Bone marrow (tissue), 2 donors: Measurements from ENCODE around the gene CAMSAP1.

Experiments used
- DNase-seq, 2 donors: peaks; one replicate each; lab custom pipeline; 2025; lab: John Stamatoyannopoulos, UW

CAMSAP1 gene

DNA sequence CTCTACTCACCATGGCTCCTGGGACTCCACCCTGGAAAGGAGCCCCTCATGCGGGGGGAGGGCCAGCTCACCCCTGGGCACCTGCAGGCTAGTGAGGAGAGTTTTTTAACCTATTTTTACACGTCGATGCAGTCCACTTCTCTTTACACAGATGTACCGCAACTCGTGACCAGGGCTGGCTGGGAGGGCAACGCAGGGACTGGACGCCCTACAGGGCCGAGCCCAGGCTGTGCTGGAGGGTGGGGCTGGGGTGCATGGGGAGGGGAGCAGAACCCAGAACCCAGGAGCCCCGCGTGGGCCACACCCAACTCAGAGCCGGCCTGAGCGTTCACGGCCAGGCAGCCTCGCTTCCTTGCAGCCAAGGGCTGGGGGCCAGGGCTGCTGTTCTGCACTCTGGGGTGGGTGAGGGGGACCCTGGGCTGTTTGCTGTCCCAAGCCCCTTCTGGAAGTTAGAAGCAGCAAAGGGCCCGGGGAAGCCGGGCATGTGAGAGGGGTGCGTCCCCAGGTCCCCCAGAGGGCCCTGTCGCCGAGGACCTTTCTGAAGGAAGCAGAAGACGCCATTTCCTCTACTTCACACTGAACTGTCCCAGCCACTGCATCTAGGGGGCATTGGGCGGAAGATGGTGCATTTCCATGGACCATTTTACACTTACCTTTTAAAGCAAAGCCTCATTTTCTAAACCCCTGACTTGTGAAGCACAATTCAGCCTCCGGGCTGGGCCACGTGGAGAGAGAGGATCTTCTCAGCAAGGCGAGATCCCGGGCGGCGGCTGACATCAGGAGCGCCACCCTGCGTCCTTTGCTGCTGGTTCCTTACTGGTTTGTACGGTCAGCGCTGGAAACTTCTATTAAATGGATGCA, 114.8 kb downstream of the CAMSAP1 start:
- no peak for DNase-seq

DNA sequence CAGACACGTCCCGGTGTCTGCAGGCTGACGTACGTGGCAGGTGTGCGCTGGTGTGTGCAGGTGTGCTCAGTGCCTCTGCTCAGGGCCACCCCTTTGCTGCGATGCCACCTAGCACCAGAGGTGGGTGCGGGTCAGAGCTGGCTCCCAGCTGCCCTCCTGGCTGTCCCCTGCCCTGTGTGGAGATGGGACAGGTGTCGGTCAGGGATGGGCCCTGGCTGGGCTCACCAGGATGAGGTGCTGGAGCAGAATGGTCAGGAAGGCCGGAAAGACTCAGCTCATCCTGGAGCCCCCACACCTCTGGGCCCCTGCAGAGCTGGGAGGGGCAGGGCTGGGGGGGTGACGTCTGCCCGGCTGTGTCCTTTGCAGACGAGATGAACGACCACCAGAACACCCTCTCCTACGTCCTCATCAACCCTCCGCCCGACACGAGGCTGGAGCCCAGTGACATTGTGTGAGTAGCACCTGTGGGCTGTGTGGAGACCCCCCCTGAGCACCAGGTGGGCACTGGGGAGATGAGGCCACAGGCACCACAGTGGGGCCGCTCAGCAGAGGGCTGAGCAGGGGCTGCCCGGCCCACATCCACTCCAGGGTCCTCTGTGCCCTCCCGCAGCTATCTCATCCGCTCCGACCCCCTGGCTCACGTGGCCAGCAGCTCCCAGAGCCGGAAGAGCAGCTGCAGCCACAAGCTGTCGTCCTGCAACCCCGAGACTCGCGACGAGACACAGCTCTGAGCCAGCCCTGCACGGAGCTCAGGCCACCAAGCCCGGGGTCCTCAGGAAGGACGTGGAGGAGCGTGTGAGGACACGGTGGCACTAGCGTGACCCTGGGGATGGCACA, 115.7 kb downstream of the CAMSAP1 start:
- no peak for DNase-seq

DNA sequence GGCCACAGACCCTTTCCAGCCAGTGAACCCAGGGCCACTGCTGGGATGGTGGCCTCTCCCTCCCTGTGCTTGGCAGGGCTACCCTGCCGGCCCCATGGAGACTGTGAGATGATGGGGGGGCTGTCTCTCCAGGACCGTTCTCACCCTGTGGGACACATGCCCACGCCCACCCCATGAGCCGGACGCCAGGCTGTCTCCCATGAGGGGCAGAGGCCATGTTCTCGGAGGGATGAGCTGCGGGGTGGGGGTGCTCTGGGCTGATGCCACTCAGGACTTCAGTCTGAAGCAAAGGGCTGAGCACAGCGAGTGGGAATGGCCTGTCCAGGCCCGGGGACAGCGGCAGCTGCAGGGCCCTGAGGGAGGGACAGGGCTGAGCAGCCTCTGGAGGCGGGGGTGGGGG, 116.5 kb downstream of the CAMSAP1 start:
- no peak for DNase-seq

DNA sequence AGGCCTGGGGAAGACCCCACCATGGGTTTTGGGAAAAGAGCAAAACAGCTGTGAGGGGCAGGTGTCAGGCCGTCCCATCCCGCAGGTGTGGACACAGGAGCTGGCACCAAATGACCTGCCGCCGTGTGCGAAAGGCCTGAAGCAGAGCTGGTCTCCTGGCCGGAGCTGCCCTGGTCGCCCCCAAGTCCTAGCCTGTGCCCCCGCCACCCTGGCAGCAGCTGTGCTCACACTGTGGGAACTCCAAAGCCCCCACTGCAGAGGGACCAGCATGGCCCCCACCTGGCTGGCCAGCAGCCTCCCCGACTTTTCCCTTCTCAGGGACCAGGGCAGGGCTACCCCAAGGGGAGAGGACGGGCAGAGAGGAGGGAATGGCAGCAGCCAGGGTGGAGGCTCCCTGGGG, 117.0 kb downstream of the CAMSAP1 start:
- DNase-seq, result no peak

DNA sequence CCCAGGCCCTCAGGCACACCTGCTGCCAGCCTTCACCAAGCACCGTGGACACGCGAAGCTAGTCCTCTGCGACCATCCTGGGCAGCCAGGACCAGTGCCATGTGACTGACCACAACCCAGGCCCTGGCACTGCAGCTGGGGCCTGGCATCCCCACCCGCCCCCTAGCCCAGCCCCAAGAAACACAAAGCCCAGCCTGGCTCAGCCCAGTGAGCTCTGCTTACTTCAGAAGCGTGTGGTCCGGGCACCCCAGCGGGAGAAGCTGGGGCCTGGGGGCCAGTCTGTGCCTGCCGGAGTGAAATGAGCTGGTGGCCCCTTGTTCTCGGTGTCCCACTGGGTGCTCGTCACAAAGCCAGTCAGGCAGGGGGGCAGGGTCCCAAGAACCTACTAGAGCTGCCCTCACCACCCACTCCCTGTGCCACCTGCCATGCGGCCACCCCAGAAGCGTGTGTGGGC, 117.5 kb downstream of the CAMSAP1 start:
- DNase-seq, result no peak

DNA sequence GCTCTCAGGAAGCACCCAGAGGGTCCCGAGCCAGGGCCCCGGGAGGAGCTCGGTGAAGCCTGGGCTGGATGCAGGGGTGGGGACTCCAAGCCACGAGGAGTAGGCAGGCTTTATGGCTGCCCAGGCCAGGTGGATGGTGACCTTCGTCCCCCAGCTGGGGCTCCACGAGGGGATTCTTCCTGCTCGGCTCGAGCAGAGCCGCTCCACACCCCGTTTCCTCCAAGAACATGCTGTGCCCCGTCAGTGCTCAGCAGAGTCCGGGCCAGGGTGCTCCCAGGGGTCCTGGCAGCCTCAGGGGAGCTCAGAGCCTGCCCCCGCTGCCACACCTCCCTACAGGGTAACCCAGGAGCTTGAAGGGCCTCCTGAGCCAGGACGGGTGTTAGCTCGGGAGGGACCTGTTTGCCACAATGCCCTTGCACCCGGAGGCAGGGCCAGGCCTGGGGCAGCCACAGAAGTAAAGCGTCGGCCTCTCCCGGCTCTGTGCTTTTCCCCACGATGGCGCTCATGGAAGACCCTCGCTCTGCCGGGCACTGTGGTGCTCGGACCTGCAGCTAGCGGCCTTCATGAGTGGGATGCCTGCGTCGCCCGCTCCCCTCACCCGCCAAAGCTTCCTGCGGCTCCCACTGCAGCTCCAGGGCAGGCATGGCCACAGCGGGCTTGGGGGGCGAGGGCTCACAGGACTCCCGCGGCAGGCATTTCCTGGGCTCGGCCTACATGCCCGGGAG, 118.6 kb downstream of the CAMSAP1 start:
- no peak for DNase-seq

DNA sequence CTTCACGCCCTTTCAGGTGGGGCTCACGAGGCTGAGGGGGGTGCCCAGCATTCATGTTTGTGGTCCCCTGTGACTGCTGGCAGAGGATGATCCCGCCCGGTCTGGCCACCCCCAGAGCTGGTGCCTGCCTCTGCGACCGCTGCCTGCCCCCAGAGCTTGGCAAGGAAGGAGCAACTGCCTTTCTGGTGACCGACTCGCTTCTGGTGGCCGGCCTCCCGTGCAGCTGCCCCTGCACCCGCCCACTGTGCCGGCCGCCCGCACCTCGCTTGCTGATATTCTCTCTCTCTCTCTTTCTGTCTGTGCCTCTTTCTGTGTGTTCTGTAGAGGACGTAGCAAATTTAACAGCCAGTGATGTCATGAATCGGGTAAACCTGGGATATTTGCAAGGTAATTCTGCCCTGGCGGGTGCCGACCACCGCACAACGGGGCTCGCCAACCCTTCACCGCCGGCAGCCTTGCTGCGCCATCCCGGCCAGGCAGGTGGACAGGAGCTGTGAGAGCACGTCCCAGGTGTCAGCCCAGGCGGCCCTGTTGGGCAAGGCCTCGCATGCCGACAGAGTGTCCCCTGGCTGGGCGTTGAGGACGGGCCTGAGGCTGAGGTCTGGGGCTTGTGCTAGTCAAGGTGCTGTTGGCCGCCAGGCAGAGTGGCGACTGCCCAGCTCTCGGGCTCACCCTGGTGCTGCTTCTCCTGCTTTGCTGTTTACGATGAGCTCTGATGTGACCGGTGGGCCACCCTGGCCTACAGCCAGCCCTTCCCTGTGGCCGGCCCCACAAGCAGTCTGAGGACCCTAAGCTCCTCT, 119.4 kb downstream of the CAMSAP1 start:
- DNase-seq, result no peak

DNA sequence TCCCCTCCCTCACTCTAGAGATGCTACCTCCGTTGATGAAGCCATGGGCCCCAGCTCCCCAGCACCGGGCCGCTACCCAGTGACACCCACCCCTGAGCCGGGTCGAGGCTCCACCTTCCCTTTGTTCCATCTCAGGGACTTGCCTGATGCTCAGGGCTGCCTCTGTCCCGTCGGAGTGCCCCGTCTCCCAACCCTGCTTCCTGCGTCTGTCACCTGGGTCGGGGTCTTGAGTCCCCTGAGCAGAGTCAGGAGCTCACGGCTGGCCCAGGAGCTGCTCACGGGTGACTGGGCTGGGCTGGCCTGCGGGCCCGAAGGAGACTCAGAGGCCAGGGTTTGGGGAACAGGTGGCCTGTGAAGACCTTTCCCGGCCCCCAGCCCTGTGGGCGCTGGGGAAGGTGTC, 120.0 kb downstream of the CAMSAP1 start:
- DNase-seq, result no peak

DNA sequence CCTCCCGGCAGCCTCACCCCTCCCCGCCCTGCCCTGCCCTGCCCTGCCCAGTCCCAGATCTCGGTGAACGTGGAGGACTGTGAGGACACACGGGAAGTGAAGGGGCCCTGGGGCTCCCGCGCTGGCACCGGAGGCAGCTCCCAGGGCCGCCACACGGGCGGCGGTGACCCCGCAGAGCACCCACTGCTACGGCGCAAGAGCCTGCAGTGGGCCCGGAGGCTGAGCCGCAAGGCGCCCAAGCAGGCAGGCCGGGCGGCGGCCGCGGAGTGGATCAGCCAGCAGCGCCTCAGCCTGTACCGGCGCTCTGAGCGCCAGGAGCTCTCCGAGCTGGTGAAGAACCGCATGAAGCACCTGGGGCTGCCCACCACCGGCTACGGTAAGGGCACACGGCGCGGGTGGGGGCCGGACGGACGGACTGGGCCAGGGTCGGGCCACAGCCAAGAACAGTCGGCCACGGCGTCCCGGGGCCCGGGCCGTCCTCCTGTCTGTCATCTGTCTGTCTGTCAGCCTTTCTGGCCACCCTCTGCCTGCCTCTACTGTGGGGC, 121.1 kb downstream of the CAMSAP1 start:
- DNase-seq, result no peak

DNA sequence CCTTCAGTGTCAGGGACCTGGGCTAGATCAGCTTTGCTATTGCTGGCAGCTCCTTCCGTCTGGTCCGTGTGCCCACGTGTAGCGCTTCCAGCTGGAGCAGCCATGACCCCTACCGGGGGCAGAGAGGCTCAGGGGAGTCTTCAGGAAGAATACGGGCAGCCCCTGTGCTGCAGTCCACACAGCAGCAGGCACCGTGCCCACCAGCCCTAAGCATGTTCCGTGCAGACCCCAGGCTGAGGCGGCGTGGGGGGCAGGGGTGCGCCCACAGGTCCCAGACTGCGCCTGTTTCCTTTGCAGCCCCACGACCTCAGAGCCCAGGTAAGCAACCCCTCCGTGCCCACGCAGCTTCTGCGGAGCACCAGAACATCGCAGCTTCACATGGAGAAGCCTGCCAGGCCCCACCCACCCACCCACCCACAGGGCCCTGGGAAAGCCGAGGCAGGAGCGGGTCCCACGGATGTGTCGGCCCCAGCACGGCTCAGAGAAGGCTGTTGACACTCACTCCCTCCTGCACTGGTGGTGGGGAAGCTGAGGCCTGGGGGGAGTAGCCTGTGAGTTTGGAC, 122.3 kb downstream of the CAMSAP1 start:
- no peak for DNase-seq

DNA sequence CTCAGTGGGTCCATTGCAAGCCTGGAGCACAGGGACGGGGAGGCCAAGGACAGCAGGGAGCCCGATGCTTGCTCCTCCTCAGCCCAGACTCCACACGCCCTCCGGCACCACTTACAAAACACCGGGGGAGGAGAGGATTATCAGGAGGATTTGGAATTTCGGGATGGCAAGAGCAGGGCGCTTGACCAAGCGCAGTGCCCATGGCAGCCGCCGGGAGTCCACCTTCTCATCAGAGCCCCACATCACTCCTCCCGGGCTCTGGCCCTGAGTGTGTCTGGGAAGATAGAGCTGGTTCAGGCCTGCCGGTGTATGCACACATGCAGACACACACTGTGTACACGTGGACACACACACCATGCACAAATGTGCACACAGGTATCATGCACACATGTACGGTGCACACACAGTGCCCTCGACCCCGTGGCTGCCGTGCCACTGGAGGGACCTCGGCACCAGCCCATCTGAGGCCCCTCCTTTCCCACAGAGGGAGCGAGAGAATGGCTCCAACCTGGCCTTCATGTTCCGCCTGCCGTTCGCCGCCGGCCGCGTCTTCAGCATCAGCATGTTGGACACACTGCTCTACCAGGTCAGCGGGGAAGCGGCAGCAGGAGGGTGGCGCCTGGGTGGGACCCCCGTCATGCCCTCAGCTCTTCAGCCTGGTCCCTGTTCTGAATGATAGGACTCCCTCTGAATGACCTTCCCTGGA, 123.7 kb downstream of the CAMSAP1 start:
- no peak for DNase-seq

DNA sequence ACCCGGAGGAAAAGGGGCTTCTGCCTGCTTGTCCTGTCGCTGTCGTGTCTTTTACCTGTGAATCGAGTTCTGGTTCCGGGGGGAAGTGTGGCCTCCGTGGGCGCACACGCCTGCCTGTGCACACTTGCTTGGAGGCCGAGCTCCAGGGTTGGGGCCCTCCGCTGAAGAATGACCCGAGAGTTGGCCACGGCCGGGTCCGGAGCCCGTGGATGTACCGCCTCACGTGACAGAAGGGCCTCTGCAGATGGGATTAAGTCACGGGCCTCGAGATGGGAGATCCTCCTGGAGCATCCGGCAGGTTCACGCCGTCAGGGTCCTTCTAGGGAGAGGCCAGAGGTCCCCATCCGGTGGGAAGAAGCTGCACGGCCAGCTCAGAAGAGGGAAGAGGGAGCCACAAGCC, 124.4 kb downstream of the CAMSAP1 start:
- no peak for DNase-seq

DNA sequence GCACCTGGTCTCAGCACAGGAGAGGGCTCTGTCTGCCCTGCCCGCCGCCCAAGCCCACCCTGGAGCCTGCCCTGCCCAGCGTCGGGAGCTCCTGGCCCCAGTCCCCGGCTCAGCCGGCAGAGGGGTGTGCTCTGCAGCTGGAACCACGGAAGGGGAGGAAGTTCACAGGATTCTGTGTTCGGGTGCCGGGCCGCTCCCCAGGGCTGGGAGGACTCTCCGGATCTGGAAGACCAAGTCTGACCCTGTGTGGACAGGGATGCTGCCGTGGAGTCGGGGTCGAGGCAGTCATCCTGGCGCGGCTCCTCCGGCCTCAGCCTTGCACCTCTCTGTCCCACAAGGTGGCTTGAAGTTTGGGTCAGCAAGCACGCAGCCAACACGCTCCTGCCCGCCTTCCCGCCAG, 126.7 kb downstream of the CAMSAP1 start:
- no peak for DNase-seq

DNA sequence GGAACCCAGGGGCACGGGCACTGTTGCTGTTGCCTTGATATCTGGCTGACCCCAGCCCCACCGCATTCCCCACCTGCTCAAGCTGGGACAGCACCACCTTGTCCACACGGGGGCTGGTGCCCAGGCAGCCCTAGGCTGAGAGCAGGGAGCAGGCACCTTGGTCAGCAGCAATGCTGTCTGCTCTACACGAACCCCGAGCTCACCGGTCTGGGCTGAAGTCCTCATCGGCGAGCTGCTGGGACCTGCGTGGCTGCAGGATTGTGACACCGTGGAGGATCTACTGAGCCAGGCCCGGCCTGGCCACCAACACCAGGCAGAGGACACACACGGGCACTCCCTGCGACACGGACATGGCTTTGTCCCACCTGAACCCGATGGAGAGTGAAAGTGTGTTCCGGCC, 127.3 kb downstream of the CAMSAP1 start:
- DNase-seq, result no peak

DNA sequence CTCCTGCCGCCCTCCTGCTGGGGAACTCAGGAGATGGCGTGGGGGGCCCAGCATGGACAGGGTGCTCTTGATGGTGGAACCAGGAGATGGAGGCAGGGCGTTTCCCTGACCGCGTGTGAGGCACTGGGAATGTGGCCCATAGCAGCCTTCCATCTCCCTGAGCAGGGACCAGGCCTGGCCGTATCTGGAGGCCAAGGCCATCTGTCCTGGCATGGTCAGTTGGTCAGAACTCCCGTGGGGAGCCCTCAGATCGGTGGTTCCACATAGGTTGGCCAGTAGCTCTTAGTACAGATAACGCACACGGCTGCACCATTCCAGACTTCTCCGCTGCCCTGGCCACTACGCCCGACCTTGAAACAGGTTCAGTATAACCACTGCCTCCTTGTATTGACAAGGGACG, 127.8 kb downstream of the CAMSAP1 start:
- DNase-seq, result no peak

DNA sequence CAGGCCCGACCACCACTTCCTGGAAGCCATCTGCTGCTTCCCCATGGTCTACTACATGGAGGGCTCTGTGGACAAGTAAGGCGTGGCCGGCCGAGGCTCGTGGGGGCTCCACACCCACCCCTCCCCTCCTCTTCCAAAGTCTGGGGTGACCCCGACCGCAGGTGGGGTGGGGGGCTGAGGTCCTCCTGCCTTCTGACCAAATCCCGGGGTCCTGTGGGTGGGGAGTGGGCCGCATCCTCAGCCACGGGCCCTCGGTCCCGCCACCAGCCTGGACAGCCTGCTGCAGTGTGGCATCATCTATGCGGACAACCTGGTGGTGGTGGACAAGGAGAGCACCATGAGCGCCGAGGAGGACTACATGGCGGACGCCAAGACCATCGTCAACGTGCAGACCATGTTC, 128.9 kb downstream of the CAMSAP1 start:
- DNase-seq, result no peak

DNA sequence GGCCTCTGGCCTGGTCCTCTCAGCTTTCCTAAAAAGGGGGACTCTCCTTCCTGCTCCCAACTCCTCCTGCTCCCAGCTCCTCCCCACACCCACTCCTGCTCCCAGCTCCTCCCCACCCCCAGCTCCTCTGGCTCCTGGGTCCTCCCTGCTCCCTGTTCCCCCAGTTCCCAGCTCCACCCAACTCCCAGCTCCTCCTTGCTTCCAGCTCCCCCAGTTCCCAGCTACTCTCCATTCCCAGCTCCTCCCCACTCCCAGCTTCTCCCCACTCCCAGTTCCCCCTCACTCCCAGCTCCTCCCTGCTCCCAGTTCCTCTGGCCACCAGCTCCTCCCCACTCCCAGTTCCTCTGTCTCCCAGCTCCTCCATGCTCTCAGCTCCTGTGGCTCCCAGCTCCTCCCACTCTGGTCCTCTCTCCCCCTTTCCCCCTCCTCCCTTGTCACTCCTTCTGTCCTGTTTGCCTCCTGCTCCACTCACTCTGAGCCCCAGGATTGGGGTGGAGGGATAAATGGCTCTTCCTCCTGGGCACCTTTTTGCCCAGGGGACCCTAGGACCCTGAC, 129.6 kb downstream of the CAMSAP1 start:
- no peak for DNase-seq

DNA sequence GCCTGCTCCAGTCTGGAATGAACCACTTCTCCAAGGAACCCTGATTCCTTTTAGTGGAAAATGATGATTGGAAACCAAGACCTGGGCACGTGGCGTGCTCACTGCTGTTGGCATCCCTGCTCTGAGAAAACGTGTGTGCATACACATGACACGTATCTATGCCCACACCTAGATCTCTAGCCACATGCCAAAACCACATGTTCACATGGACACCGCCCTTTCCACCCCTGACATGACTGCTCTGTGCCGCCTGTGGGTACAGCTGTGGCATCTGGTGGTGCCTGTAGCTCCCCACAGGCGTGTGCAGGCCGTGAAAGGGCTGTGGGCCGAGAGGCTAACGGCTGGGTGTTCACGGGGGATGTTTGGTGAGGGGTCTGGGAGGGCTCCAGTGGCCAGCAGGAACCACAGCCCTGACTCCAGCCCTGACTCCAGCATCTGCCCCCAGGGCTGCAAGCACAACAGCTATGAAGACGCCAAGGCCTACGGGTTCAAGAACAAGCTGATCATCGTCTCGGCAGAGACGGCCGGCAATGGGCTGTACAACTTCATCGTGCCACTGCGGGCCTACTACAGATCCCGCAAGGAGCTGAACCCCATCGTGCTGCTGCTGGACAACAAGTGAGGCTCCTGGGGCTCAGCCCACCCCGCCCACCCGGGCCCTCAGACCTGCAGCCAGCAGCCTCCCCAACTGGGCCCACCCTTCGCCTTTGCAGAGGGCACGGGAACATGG, 130.3 kb downstream of the CAMSAP1 start:
- DNase-seq, result no peak

DNA sequence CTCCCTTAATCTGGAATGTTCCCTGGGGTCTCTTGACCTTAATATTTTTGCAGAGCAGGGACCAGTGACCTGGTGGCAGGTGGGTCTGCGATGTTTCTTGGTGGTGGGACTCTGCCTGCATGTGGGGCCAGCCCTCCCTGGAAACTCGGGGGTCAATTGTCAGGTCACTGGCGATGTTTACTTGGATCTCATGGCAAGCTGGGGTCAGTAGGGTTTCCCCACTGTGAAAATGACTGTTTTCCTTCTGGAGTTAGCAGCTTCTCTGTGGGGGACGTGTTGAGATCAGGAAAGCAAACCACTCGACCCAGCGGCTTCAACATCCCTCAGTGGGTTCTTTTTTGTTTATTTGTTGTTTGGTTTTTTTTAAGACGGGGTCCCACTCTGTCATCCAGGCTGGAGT, 131.4 kb downstream of the CAMSAP1 start:
- no peak for DNase-seq
